NCI-H748 treated with DMSO at 0.1 percent for 48 hours (cell line): ENCODE data around the gene ZNF98.

Experiments
- DNase-seq: peaks from one replicate; lab custom pipeline; 2025; lab: John Stamatoyannopoulos, UW

Gene ZNF98

DNA sequence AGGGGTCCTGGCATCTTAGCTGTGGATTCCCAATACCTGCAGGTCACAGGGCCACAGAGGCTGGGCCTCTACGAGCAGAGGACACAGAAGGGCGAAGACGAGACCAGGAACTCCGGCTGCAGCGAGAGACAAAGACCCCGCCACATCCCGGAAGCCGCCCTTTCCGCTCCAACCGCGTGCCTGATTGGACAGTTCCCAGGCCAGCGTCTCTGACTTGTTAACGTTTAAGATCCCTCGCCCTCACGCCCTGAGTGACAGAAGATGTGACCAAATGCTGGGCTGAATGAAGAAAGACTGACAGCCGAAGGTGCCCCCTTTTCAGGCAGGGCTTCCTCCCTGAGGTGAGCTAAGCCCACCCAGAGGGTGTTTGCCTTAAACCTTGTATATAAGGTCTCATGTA lies at the start of gene ZNF98:
ZNF98 (minus strand) TSS at position 136 of the 400 bp plus-strand sequence; CDS start at position 14, 122 bp downstream.
- no peak for DNase-seq

DNA sequence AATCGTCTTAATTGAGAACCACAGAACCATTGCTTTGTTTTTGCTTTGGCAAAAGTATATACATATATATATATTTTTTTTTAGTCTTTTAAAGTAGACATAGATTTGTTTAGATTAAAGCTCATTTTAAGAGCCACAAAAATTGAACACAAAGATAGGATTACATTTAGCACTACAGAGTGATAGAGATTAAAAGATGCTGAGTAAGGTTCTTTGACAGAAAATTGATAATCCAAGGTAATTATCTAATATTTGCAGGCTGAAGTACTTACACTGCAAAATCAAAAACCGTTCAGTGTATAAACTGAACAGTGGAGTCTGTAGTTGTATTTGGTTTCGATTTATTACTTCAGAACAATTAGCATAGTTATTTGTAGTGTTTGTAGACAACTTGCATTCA lies 24.5 kb upstream of the ZNF98 start:
- no peak for DNase-seq

DNA sequence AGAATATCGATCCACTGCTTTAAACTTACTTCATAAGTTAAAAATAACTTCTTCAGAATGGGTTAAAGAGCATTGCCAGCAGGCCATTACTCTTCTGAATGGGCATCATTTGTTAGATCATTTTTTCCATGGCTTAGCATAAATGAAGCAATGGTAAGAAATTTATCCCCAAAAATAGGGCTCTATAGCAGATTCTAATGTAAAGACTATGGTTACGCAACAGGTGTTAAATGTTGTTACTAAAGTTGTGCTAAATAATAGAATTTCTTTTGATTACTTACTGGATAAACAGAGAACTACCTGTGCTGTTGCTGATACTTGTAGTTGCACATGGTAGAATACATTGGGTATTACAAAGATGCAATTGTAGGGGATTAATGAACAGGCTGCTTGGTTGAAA lies 15.9 kb upstream of the ZNF98 start:
- no peak for DNase-seq

DNA sequence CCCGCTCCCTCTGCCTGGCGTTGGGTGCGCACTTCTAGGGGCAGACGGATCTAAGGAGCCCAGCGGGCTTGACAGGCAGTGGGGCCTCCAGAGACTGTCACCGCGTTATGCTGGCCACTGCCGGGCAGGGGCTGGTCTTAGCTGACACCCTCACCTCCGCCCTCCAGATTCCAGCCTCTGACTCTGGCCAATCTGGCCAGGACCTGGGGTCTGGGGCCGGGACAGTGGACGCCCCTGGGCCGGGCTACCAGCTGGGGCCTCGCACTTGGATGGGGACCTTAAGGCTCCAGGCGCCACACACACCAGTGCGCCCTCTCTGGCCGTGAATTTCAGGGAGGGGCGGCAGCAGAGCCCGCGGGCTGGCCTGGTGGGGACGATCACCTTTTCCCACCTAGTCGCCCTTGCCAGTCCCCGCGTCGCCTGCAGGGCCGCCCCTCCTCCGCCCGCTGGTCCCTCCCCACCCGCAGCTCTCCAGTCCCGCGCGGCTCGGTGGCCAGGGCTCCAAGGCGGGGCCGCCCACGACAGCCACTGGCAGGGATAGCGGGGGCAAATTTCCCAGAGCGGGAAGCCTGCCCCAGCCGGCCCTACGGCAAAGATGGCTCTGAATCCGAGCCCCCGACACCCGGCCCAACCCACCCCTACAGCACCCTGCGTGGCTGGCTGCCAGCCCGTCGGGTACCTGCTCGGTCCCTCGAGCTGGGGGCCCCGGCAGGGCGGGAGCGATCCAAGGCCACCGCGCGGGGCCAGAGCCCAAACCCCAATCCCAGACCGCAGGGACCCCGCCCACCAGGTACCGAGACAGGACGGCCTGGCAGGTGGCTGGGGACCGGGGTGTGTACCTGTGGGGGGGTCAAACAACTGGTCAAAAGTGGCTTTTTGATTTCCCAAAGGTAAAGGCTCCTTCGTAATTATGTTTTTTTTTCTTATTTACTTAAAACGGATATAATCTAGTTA lies 6.1 kb upstream of the ZNF98 start:
- no peak for DNase-seq

DNA sequence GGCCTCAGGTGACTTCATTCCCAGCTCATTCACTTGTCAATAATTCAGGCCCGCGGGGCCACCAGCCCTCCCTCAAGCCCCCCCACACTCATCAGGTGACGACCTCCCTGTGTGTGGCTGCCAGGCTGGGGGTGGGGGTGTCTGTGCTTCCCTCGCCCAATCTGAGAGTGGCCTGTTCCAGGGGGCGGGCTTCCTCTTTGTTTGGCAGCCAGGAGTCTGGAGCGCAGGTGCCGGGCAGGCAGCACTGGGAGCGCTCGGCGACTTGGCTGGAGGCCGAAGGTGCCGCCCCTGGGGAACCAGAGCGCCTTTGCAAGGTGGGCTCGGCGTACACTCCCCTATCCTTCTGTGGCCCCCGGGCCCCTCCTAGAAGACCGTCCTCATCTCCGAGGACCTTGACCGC lies 5.4 kb upstream of the ZNF98 start:
- no peak for DNase-seq

DNA sequence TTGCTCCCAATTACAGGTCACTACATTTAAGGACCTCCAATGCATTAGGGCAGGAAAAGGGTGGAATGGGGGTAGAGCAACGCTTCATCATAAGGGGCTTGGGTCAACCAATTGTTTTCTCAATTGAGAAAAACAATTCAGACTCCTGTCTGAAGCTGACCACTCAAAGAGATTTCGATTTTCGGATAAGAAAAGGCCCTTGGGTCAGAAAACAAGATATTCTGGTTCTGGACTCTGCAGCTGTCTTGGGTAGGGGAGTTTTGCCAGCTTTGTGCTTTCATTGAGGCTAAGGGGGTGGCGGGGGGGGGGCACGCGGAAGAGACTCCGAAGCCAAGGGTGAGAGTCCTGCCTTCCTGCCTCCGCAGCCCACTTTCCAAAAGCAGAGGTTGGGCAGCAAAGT lies 4.8 kb upstream of the ZNF98 start:
- DNase-seq = no peak

DNA sequence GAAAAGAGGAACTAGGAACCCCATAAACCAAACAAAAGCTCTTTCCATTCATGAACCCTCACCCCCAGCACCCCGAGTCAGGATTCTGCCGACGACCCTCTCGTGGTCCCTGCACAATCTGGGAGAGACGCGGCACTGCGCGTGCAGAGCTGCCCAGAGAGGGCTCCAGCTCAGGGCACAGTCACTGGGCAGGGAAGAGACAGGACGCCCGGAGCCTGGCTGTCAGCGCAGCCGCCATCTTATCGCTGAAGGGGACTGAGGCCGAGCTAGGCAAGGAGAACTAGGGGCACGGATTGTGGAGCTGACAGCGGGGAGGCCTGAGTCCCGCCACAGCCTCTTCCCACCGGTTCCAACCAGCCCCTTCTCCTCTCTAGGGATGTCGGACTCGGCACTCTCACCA lies 349 bp downstream of the ZNF98 start:
- no peak for DNase-seq

DNA sequence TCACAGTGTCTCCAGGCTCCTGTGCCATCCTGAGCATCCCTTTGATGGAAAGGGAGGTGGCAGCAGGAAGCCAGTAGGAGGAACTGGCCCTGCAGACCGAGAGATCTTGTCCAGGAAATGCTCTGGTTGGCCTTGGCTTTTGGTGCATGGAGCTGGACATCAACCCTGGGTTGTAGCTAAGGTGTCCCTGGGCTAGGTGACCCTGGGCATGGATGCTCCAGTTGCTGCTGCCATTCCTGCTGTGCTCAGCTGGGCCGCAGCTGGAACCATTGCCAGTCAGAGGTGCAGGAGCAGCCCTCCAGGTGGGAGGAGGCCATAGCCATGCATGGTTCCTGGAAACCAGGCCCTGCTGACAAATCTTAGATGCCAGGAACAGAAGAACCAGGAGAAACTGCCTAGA lies 67.5 kb downstream of the ZNF98 start:
- DNase-seq = no peak
